ENCODE data around the gene EXOC3L1. TPM values are rescaled to one million over a fixed set of nuclear protein-coding genes. Genes with fewer than 3 reads are reported as not detected.

The EXOC3L1 gene
- total RNA-seq, 4 donors from 2014 or later, result 0.45 to 2.0 (median 1.9) TPM

- Histone ChIP-seq H3K4me1 (peaks cover 23% of the 10 kb centered on the region), H3K4me3 (no peak overlapping the region), H3K9me3 (no peaks in the 10 kb centered on the region), H3K27ac (no peak overlapping the region), H3K36me3 (peaks cover 59% of the 10 kb centered on the region), H3K27me3 (no peaks in the 10 kb centered on the region)
- no peak for TF ChIP-seq CTCF (IDR thresholded peaks at IDR 0.05)
- WGBS, result 75% methylated on average over 4 of the region's 4 CpGs
- no peak for DNase-seq (ENCODE audit: low spot score in 2 of 2)
Measured at GRCh38 chr16:67147437-67148140, 42.3 kb downstream of the EXOC3L1 start.

- Histone ChIP-seq H3K4me3 (no peak overlapping the region), H3K36me3 (peaks cover 67% of the 10 kb centered on the region), H3K27me3 (no peaks in the 10 kb centered on the region), H3K27ac (no peak overlapping the region), H3K4me1 (peaks cover 23% of the 10 kb centered on the region), H3K9me3 (no peaks in the 10 kb centered on the region)
- no peak for TF ChIP-seq POLR2A (IDR thresholded peaks at IDR 0.05)
- TF ChIP-seq CTCF (IDR thresholded peaks at IDR 0.05), result no peak
- DNase-seq (ENCODE audit: low spot score in 2 of 2), result no peak
- 80% methylated on average over 7 of the region's 7 CpGs for WGBS
Measured at GRCh38 chr16:67146523-67147357, 43.2 kb downstream of the EXOC3L1 start.

GRCh38 chr16:67145746-67146145 lies 44.2 kb downstream of the EXOC3L1 start:
- peaks cover 15% of the 10 kb centered on the region for H3K4me1 ChIP-seq
- H3K36me3 ChIP-seq, result peaks cover 77% of the 10 kb centered on the region
- no peak overlapping the region for H3K4me3 ChIP-seq
- WGBS, result 93% methylated on average over 2 of the region's 2 CpGs
- TF ChIP-seq POLR2A (IDR thresholded peaks at IDR 0.05), result no peak
- no peak for TF ChIP-seq POLR2AphosphoS5 (IDR thresholded peaks at IDR 0.05)
- no peak for TF ChIP-seq EP300 (IDR thresholded peaks at IDR 0.05)
- no peak for TF ChIP-seq CTCF (IDR thresholded peaks at IDR 0.05)
- H3K27ac ChIP-seq, result no peak overlapping the region
- DNase-seq (ENCODE audit: low spot score in 2 of 2), result no peak
- no peaks in the 10 kb centered on the region for H3K9me3 ChIP-seq
- no peaks in the 10 kb centered on the region for H3K27me3 ChIP-seq

GRCh38 chr16:67144943-67145342 lies 45.0 kb downstream of the EXOC3L1 start:
- DNase-seq (ENCODE audit: low spot score in 2 of 2), result no peak
- Histone ChIP-seq H3K4me3 (no peak overlapping the region), H3K27me3 (no peaks in the 10 kb centered on the region), H3K36me3 (peaks cover 85% of the 10 kb centered on the region), H3K27ac (no peak overlapping the region), H3K9me3 (no peaks in the 10 kb centered on the region), H3K4me1 (peaks cover 7% of the 10 kb centered on the region)
- no peak for TF ChIP-seq POLR2AphosphoS5 (IDR thresholded peaks at IDR 0.05)
- TF ChIP-seq CTCF (IDR thresholded peaks at IDR 0.05), result no peak
- no peak for TF ChIP-seq POLR2A (IDR thresholded peaks at IDR 0.05)
- TF ChIP-seq EP300 (IDR thresholded peaks at IDR 0.05), result no peak
- WGBS, result 100% methylated on average over 2 of the region's 2 CpGs

- TF ChIP-seq POLR2A (IDR thresholded peaks at IDR 0.05), result no peak
- TF ChIP-seq POLR2AphosphoS5 (IDR thresholded peaks at IDR 0.05), result no peak
- no peak for TF ChIP-seq EP300 (IDR thresholded peaks at IDR 0.05)
- no peak for TF ChIP-seq CTCF (IDR thresholded peaks at IDR 0.05)
- no peak overlapping the region for H3K27ac ChIP-seq
- no peak overlapping the region for H3K4me3 ChIP-seq
- no peaks in the 10 kb centered on the region for H3K4me1 ChIP-seq
- H3K36me3 ChIP-seq, result peaks cover 91% of the 10 kb centered on the region
- WGBS, result 88% methylated on average over 9 of the region's 9 CpGs
- H3K9me3 ChIP-seq, result no peaks in the 10 kb centered on the region
- no peak for DNase-seq (ENCODE audit: low spot score in 2 of 2)
- no peaks in the 10 kb centered on the region for H3K27me3 ChIP-seq
Measured at GRCh38 chr16:67142342-67142741, 47.6 kb downstream of the EXOC3L1 start.
